H54 (cell line): ENCODE measurements around the gene PAPPA.
A peak's percentile ranks its signal among the peaks of the same experiment; 100 is the strongest.

Experiments
- DNase-seq: peaks from one replicate; pipeline ENCODE4 v3.0.0; 2011; ENCODE audit warnings: low spot score, mixed read lengths; ENCODE audit not compliant: insufficient read length
- FAIRE-seq: peaks from 3 replicates; lab custom pipeline; 2011; peaks lifted over from hg19 to GRCh38; lab: Jason Lieb, UNC
- POLR2A ChIP-seq: IDR thresholded peaks from 2 replicates; pipeline ENCODE4 v1.6.1; 2011; ENCODE audit warnings: low read depth, mild to moderate bottlenecking, low read length

Gene PAPPA

GRCh38 chr9:116208417-116209232, 55.0 kb downstream of the PAPPA start:
- DNase-seq, result no peak
- no peak for TF ChIP-seq POLR2A
- peak; percentile 81 for FAIRE-seq

DNA sequence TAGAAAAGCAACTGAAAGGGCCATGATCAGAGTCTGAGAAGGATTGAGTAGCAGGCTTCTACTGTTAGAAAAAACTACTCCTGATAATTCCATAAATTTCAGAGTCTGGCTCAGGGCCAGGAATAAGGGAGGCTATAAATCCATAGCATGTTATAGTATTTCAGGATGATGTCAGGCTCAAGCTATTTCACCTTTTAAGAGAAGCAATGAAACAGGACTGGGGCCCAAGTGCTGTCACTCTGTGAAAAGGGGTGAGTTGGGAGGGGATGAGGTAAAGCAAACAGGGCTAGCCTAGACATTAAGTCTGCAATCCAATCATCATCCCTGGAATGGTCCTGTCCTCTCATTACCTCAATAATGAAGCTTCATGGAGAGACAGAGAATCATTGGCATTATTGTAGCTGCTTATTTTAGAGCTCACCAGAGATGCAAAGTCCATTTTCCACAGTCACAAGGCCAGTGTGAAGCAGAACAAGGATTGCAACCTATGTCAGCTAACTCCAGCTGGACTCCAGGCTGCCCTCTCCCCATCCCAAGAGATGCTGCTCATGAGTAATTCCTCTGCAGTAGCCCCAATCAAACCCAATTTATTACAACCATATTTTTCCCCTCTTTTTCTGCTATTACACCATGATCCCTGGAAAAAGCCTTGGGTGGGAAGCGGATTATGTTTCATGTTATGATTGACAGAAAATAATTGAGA, 56.0 kb downstream of the PAPPA start:
- FAIRE-seq (no peak), DNase-seq (no peak)
- TF ChIP-seq POLR2A, result no peak

GRCh38 chr9:116212986-116213692, 59.5 kb downstream of the PAPPA start:
- FAIRE-seq, result no peak
- TF ChIP-seq POLR2A, result no peak
- no peak for DNase-seq

GRCh38 chr9:116213693-116214047, 60.1 kb downstream of the PAPPA start:
- DNase-seq (no peak), FAIRE-seq (no peak)
- TF ChIP-seq POLR2A, result no peak

DNA sequence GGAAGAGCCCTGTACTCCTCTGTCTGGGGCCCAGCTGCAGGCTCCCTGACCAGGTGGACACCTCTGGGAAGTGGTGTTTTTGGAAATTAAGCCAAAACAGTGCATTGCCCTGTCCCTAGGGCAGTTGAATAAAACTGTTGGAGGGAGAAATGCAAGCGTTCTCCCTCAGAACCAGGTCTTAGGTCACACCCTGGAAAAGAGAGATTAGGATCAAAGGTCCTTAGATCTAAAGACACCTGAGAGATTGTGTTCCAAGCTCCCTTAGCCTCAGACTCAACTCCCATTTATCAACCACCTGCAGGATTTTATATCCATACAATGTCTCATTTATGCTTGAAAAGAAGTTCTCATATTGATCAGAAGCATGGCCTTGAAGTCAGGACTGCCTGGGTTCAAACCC, 64.8 kb downstream of the PAPPA start:
- no peak for DNase-seq
- TF ChIP-seq POLR2A, result no peak

DNA sequence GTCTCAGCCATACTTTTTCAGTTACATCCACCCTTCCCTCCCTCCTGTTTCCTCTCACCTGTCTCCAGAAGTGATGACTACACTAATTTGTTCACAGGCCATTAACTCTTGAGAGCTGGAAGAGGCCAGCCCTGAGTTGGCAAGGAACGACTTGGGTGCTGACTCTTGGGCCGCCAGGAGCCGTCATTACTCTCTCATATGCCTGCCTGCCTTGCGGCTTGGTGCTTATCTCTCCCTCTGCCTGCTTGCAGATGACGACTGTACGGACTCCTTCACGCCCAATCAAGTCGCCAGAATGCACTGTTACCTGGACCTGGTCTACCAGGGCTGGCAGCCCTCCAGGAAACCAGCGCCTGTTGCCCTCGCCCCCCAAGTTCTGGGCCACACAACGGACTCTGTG, 66.1 kb downstream of the PAPPA start:
- no peak for TF ChIP-seq POLR2A
- FAIRE-seq (no peak), DNase-seq (no peak)

More for the DNA sequence above, 64.8 kb downstream of the PAPPA start:
- FAIRE-seq, result no peak

- DNase-seq, result no peak
- FAIRE-seq, result no peak
- no peak for TF ChIP-seq POLR2A
These were observed 70.3 kb downstream of the PAPPA start for GRCh38 chr9:116223926-116224325.

DNA sequence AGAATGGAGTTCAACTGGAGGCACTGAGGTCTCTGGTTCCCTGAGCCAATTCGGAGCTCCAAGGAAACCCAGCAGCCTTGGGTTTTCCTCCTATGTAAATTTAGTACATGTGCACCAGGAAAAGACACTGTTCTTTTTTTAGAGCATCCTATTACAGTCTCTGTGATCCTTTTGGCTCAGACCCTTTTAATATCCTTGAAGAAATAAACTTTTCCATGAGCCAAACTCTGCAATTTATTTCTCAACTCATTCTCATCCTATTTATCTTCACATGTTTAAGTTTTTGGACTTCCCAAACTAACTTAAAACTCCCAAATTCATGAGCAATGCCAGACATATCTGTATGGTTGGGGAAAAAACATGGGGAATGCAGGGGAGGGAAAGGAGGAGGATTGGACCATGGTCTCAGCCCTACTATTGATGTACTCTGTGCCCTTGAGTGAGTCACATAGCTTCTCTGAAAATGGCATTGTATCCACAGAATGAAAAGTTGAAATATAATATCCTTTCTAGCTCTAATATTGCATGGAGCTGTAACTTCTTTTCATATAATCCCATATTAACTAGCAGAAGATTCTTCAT, 76.6 kb downstream of the PAPPA start:
- FAIRE-seq (no peak), DNase-seq (no peak)
- no peak for TF ChIP-seq POLR2A

GRCh38 chr9:116232424-116233159, 79.0 kb downstream of the PAPPA start:
- FAIRE-seq (peak; percentile 38), DNase-seq (peak; percentile 20)
- TF ChIP-seq POLR2A, result no peak

- TF ChIP-seq POLR2A, result no peak
- DNase-seq (no peak), FAIRE-seq (peak; percentile 27)
These were observed 79.6 kb downstream of the PAPPA start for GRCh38 chr9:116233160-116233530.

- DNase-seq (peak; percentile 82), FAIRE-seq (peak; percentile 99)
- TF ChIP-seq POLR2A, result no peak
These were observed 80.5 kb downstream of the PAPPA start for GRCh38 chr9:116234081-116234480.

GRCh38 chr9:116236979-116237378, 83.4 kb downstream of the PAPPA start:
- FAIRE-seq (no peak), DNase-seq (no peak)
- no peak for TF ChIP-seq POLR2A

DNA sequence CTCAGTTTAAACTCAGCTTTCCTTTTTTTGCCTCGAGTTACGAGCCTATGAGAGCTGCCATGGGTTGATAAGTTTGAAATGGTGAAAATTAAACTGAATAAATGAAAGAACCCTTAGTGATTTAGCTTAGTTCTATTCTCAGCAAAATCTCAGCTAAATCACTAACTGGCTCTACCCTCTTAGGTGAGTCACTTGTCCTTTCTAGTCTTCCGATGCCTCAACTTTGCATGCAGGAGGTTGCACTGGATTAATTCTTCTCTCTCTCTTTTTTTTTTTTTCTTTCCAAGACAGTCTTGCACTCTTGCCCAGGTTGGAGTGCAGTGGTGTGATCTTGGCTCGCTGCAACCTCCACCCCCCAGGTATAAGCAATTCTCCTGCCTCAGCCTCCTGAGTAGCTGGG, 83.9 kb downstream of the PAPPA start:
- DNase-seq, result no peak
- FAIRE-seq, result no peak
- no peak for TF ChIP-seq POLR2A
